Common myeloid progenitor, CD34-positive (primary cell): ENCODE results near the gene ARHGEF16.

Source experiments
- CTCF ChIA-PET: fragments of 350-600 bp; sonication (Branson Sonifier 250); formaldehyde crosslinking; loops from one replicate; lab custom pipeline; 2021; ENCODE audit warnings: antibody characterized with exemption; lab: Charles Lee
- POLR2A ChIA-PET: fragments of 350-600 bp; sonication (Branson Sonifier 250); formaldehyde crosslinking; loops from one replicate; lab custom pipeline; 2021; ENCODE audit warnings: antibody characterized with exemption; lab: Charles Lee
- DNase-seq, 3 donors: peaks; one replicate each; pipeline versions ENCODE4 v3.0.0 to v3.0.0-alpha.2; 2013
- H3K27ac ChIP-seq, 2 experiments: 1 replicate in 1 of 2; 2 replicates in 1 of 2; pipeline ENCODE4 v1.7.0; 2013; ENCODE audit warnings: inconsistent platforms in 2 of 2, low read length in 2 of 2, mild to moderate bottlenecking in 2 of 2, low read depth in 1 of 2, moderate library complexity in 1 of 2; ENCODE audit not compliant: severe bottlenecking in 2 of 2, insufficient read depth in 1 of 2, poor library complexity in 1 of 2
- H3K27me3 ChIP-seq, 5 experiments: replicated peaks in 2 of 5; 1 replicate in 3 of 5; 2 replicates in 2 of 5; pipeline versions ENCODE4 v1.6.1 to v1.7.0; 2013; ENCODE audit warnings: low read length in 4 of 5, mild to moderate bottlenecking in 2 of 5, moderate library complexity in 2 of 5, inconsistent platforms in 1 of 5; ENCODE audit not compliant: insufficient read depth in 5 of 5, control insufficient read depth in 4 of 5
- H3K36me3 ChIP-seq, 4 experiments: 1 replicate in 2 of 4; 2 replicates in 2 of 4; pipeline versions ENCODE4 v1.6.1 to v1.7.0; 2013; ENCODE audit warnings: low read length in 3 of 4, control low read depth in 1 of 4, mild to moderate bottlenecking in 1 of 4; ENCODE audit not compliant: control insufficient read depth in 4 of 4, insufficient read depth in 4 of 4
- H3K4me1 ChIP-seq, 4 experiments: 1 replicate in 3 of 4; 2 replicates in 1 of 4; pipeline versions ENCODE4 v1.6.1 to v1.7.1; 2013; ENCODE audit warnings: low read length in 3 of 4, mild to moderate bottlenecking in 3 of 4, control low read depth in 1 of 4, inconsistent platforms in 1 of 4, moderate library complexity in 1 of 4; ENCODE audit not compliant: control insufficient read depth in 4 of 4, insufficient read depth in 4 of 4; ENCODE audit errors: control extremely low read depth in 1 of 4
- H3K4me3 ChIP-seq, 7 experiments: 1 replicate in 4 of 7; 2 replicates in 3 of 7; pipeline versions ENCODE4 v1.5.1 to v1.7.0; 2013; ENCODE audit warnings: mild to moderate bottlenecking in 7 of 7, low read length in 6 of 7, moderate library complexity in 6 of 7, inconsistent platforms in 2 of 7, low read depth in 2 of 7, control low read depth in 1 of 7; ENCODE audit not compliant: insufficient read depth in 4 of 7, control insufficient read depth in 1 of 7; ENCODE audit errors: extremely low read depth in 1 of 7
- H3K9me3 ChIP-seq, 5 experiments: 1 replicate in 4 of 5; 2 replicates in 1 of 5; pipeline versions ENCODE4 v1.6.1 to v1.7.1; 2013; ENCODE audit warnings: low read length in 4 of 5, mild to moderate bottlenecking in 2 of 5, inconsistent platforms in 1 of 5, low read depth in 1 of 5, moderate library complexity in 1 of 5; ENCODE audit not compliant: control insufficient read depth in 4 of 5, insufficient read depth in 2 of 5; ENCODE audit errors: control extremely low read depth in 1 of 5
- whole genome bisulfite sequencing: methylation state at CpG from one replicate; pipeline ENCODE4 v1.1.5; 2013; ENCODE audit not compliant: insufficient coverage; 5-methylcytosine and 5-hydroxymethylcytosine counted together

Gene ARHGEF16

GRCh38 chr1:3506041-3506440, 51.6 kb downstream of the ARHGEF16 start:
- DNase-seq: no peak
- no peak overlapping the region for H3K4me3 ChIP-seq
- 98% methylated on average over 12 of the region's 15 CpGs for WGBS
- POLR2A ChIA-PET: no interaction called here
- no peaks in the 10 kb centered on the region for H3K27me3 ChIP-seq
- no peaks in the 10 kb centered on the region for H3K9me3 ChIP-seq
- H3K27ac ChIP-seq: no peak overlapping the region
- H3K36me3 ChIP-seq: peaks cover 0 to 63% (median 13%) of the 10 kb centered on the region in 4 experiments
- CTCF ChIA-PET: interaction anchor here (1.5 kb wide), 1 partner anchor 15 kb away, joined by 5 read pairs; no protein-coding TSS in a partner anchor
- H3K4me1 ChIP-seq: no peaks in the 10 kb centered on the region

- no peak overlapping the region for H3K27ac ChIP-seq
- no peaks in the 10 kb centered on the region for H3K9me3 ChIP-seq
- no peaks in the 10 kb centered on the region for H3K4me1 ChIP-seq
- no peak overlapping the region for H3K4me3 ChIP-seq
- H3K36me3 ChIP-seq: peaks cover 0 to 67% (median 12%) of the 10 kb centered on the region in 4 experiments
- H3K27me3 ChIP-seq: no peaks in the 10 kb centered on the region
- ChIA-PET CTCF (interaction anchor here (1.3 to 1.5 kb wide), 2 partner anchors 16 to 18 kb away, joined by 3 to 5 read pairs; no protein-coding TSS in a partner anchor), POLR2A (no interaction called here)
- 96% methylated on average over 7 of the region's 7 CpGs for WGBS
- DNase-seq: no peak
Observed at GRCh38 chr1:3506943-3507342, 52.5 kb downstream of the ARHGEF16 start.

DNA sequence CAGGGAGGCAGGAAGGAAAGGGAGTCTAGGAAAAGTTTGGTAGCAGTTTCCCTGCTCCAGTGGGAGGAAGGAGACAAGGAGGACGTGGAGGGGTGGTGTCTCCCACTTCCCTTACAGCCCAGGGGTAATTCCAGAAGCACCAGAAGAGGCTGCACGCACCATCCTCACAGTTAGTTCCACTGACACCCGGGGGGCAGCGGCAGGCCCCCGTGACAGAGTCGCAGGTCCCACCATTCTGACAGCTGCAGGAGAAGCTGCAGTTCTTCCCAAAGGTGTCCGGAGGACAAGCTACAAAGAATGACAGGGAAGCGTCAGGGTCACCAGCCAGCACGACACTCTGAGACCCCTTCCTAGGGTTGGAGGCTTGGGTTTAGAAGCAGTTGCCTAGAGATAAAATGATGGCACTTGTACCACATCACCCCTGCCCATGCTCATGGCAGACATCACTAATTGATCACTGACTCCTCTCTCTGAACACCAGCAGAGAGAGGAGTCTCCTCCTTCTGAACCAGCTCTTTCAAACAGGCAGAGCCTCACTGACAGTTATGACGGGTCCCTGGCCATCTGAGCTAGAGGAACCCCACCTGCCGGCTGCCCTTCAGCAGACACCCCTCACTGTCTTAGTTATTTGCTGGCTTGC, 53.3 kb downstream of the ARHGEF16 start:
- H3K9me3 ChIP-seq: no peaks in the 10 kb centered on the region
- no peaks in the 10 kb centered on the region for H3K27me3 ChIP-seq
- H3K27ac ChIP-seq: no peak overlapping the region
- POLR2A ChIA-PET: no interaction called here
- H3K4me3 ChIP-seq: no peak overlapping the region
- CTCF ChIA-PET: interaction anchor here (0.7 to 1.5 kb wide), 5 partner anchors 10 to 80 kb away, joined by 3 to 9 read pairs (median 3); no protein-coding TSS in a partner anchor
- DNase-seq: no peak
- 96% methylated on average over 8 of the region's 11 CpGs for WGBS
- no peaks in the 10 kb centered on the region for H3K4me1 ChIP-seq
- H3K36me3 ChIP-seq: peaks cover under 1 to 70% (median 10%) of the 10 kb centered on the region in 4 experiments

- H3K4me3 ChIP-seq: no peak overlapping the region
- ChIA-PET CTCF (interaction anchor here (1.5 kb wide), 1 partner anchor 9 kb away, joined by 9 read pairs; no protein-coding TSS in a partner anchor), POLR2A (no interaction called here)
- no peak overlapping the region for H3K27ac ChIP-seq
- peaks cover 2 to 68% (median 11%) of the 10 kb centered on the region in 4 experiments for H3K36me3 ChIP-seq
- H3K27me3 ChIP-seq: no peaks in the 10 kb centered on the region
- no peak for DNase-seq
- H3K4me1 ChIP-seq: no peaks in the 10 kb centered on the region
- 98% methylated on average over 27 of the region's 33 CpGs for WGBS
- H3K9me3 ChIP-seq: no peaks in the 10 kb centered on the region
Observed at GRCh38 chr1:3508757-3509415, 54.4 kb downstream of the ARHGEF16 start.

GRCh38 chr1:3509721-3510120, 55.3 kb downstream of the ARHGEF16 start:
- WGBS: over 99% methylated on average over 14 of the region's 21 CpGs
- Histone ChIP-seq H3K27me3 (no peaks in the 10 kb centered on the region), H3K9me3 (no peaks in the 10 kb centered on the region), H3K36me3 (peaks cover 2 to 60% (median 9%) of the 10 kb centered on the region in 4 experiments), H3K27ac (no peak overlapping the region), H3K4me1 (peaks cover 0 to 3% (median under 1%) of the 10 kb centered on the region in 4 experiments), H3K4me3 (no peak overlapping the region)
- no peak for DNase-seq
- CTCF ChIA-PET: no interaction called here
- POLR2A ChIA-PET: no interaction called here

- H3K27me3 ChIP-seq: no peaks in the 10 kb centered on the region
- H3K36me3 ChIP-seq: peaks cover 2 to 54% (median 9%) of the 10 kb centered on the region in 4 experiments
- ChIA-PET POLR2A (no interaction called here), CTCF (no interaction called here)
- no peak overlapping the region for H3K4me3 ChIP-seq
- no peak for DNase-seq
- WGBS: 97% methylated on average over 20 of the region's 32 CpGs
- H3K9me3 ChIP-seq: no peaks in the 10 kb centered on the region
- no peak overlapping the region for H3K27ac ChIP-seq
- peaks cover 0 to 9% (median 3%) of the 10 kb centered on the region in 4 experiments for H3K4me1 ChIP-seq
Observed at GRCh38 chr1:3510136-3510955, 55.9 kb downstream of the ARHGEF16 start.
